ENCODE data around the gene METTL8.

DNA sequence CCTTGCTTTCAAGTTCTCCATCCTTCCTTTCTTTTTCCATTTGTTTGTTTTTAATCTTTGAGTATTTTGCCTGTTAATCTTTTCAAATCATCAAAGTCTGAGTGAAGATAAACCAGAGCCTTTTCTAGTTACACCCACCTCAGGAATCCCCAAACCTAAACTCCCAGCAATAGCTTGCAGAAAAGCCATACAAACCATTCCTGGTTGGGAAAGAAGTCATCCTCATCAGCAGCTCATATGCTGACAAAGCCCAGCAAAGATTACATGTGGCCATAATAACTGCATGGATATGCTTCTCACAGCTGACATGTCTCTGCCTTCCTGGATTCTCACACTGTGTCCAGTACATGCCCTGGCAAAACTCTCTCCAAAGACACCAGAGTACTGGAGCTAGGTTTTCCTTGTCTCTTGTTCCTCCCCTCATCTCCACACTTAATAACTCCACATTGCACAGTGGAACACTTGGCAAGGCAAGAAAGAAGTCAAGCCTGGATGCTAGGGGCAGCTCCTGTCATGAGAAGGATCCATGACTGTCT, 146.7 kb downstream of the METTL8 start:
- TF ChIP-seq, protein P1, sequence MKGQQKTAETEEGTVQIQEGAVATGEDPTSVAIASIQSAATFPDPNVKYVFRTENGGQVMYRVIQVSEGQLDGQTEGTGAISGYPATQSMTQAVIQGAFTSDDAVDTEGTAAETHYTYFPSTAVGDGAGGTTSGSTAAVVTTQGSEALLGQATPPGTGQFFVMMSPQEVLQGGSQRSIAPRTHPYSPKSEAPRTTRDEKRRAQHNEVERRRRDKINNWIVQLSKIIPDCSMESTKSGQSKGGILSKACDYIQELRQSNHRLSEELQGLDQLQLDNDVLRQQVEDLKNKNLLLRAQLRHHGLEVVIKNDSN (CRISPR knock-in tag; IDR thresholded peaks at IDR 0.05) = no peak
- TF ChIP-seq, protein P2, sequence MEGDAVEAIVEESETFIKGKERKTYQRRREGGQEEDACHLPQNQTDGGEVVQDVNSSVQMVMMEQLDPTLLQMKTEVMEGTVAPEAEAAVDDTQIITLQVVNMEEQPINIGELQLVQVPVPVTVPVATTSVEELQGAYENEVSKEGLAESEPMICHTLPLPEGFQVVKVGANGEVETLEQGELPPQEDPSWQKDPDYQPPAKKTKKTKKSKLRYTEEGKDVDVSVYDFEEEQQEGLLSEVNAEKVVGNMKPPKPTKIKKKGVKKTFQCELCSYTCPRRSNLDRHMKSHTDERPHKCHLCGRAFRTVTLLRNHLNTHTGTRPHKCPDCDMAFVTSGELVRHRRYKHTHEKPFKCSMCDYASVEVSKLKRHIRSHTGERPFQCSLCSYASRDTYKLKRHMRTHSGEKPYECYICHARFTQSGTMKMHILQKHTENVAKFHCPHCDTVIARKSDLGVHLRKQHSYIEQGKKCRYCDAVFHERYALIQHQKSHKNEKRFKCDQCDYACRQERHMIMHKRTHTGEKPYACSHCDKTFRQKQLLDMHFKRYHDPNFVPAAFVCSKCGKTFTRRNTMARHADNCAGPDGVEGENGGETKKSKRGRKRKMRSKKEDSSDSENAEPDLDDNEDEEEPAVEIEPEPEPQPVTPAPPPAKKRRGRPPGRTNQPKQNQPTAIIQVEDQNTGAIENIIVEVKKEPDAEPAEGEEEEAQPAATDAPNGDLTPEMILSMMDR (IDR thresholded peaks at IDR 0.05) = no peak
- TF ChIP-seq ZNF423 (CRISPR knock-in tag; IDR thresholded peaks at IDR 0.05) = no peak
- TF ChIP-seq ESRRA (CRISPR knock-in tag; IDR thresholded peaks at IDR 0.05; ENCODE audit: borderline replicate concordance) = no peak
- TF ChIP-seq ZNF232 (CRISPR knock-in tag; IDR thresholded peaks at IDR 0.05) = no peak
- TF ChIP-seq SMAD4 (CRISPR knock-in tag; IDR thresholded peaks at IDR 0.05) = no peak
- TF ChIP-seq, protein P3, sequence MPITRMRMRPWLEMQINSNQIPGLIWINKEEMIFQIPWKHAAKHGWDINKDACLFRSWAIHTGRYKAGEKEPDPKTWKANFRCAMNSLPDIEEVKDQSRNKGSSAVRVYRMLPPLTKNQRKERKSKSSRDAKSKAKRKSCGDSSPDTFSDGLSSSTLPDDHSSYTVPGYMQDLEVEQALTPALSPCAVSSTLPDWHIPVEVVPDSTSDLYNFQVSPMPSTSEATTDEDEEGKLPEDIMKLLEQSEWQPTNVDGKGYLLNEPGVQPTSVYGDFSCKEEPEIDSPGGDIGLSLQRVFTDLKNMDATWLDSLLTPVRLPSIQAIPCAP (CRISPR knock-in tag; IDR thresholded peaks at IDR 0.05) = no peak
- TF ChIP-seq, protein P4, sequence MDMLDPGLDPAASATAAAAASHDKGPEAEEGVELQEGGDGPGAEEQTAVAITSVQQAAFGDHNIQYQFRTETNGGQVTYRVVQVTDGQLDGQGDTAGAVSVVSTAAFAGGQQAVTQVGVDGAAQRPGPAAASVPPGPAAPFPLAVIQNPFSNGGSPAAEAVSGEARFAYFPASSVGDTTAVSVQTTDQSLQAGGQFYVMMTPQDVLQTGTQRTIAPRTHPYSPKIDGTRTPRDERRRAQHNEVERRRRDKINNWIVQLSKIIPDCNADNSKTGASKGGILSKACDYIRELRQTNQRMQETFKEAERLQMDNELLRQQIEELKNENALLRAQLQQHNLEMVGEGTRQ (CRISPR knock-in tag; IDR thresholded peaks at IDR 0.05) = no peak
- TF ChIP-seq RORB (CRISPR knock-in tag; IDR thresholded peaks at IDR 0.05) = no peak

All from WTC11 (cell line).